ENCODE measurements around the gene KREMEN1.

Gene KREMEN1

DNA sequence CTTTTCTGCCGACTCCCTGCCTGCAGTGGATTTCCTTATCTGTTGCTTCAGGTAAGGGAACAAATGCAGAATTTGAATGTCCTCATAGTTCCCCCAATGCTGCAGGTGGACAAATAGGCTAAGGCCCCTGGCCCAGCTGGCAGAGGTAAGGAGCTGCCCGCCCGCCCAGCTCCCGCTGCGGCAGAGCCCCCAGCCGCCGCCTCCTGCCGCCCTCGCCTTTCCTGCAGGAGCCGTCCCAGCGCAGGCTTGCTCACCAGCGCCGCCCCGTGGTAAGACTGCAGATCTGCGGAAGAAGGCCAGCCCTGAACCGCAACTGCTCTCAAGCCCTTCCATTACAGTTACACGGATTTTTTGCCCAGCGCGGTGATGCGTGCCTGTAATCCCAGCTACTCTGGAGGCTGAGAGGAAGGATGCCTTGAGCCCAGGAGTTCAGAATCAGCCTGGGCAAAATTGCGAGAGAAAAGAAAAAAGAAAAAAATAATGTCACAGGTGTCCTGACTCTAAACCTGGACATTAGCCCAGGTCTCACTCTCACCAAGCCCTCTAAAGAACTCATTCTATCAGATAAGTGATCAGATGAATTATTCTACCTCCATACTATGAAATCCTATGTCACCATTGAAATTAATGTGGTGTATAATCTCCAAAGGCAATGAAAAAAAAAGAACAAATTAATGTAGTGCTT, 81.7 kb downstream of the KREMEN1 start:
- DNase-seq: peak; percentile 29 to 40

DNA sequence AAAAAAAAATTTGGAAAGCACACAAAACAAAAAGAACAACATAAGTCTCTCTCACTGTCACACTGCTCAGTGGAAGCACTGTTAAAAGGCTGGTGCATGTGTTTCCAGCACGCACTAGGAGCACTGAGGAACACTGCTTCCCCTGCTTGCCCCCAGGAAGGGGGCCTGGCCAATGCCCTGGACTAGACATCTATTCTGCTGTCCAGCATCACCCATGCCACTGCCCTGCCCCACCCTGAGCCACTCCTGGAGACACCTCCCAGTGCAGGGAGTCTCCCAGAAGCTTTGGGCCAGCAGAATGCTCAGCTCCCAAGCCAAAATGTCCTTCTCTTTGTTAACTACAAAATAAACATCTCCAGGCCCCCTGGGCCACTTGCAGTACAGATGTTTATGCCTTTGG, 83.1 kb downstream of the KREMEN1 start:
- no peak for DNase-seq

DNA sequence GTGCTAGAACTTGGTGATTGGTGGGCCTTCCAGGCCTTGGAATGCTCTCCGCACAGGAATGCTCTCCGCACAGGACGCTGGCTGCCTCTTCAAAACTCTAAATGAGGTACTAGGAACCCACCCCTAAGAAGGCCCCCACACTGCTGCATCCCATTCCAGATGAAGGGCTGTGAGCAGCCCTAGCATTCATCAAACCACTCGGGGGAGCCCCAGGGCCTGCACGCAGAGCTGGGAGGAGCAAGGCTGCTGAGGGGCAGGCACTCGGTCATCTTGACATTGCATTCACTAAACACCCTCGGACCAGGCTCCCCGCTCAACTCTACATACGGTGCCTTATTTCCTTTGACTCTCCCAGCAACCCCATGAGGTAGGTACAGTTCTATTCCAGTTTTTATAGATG, 83.7 kb downstream of the KREMEN1 start:
- no peak for DNase-seq

DNA sequence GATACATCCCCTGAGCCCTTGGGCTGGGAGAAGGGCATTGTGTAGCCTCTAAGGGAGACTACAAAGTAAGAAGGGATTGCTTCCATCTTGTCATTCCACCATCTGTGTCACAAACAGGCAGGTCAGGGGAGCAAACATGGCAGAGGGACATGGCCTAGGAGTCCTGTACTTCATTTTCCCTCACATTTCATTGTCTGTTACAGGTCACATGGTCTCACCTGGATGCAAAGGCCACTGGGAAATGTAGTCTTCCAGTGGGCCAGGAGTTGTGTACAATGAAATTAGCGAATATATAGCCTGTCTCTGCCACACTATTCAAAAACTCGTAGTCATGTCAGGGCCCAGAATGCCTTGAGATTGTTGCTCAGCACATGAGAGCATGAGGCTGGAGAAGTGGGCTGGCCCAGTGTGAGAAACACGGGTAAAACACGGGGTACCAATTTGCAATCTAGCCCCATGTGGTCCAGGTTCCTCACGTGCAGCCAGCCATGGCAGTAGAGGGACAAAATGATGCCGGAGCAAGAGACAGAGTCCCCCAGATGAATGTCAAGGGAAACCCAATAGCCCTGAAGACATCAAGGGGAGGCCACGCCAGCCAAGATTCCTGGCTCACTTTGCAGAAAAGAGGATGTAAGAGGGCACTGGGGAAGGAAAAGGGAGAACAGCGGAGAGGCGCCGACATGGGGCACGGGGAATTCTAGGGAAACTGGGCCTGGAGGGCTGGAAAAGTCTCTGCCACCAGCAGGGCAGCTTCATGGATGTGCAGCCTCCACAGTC, 85.1 kb downstream of the KREMEN1 start:
- no peak for DNase-seq

DNA sequence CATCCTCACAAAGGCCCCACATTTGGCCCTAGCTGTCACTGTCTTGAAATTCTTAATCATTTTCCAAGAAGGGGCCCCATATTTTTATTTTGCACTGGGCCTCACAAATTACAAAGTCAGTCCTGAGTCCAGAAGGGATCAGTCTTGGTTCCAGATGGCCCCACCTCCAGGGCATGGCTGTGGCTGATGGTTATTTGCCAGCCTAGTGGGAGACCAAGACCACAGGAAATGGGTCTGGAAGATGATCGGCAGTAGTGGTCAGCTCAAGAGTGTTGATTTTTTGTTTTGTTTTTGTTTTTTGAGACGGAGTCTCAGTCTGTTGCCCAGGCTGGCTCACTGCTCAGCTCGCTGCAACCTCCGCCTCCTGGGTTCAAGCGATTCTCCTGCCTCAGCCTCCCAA, 85.7 kb downstream of the KREMEN1 start:
- no peak for DNase-seq

DNA sequence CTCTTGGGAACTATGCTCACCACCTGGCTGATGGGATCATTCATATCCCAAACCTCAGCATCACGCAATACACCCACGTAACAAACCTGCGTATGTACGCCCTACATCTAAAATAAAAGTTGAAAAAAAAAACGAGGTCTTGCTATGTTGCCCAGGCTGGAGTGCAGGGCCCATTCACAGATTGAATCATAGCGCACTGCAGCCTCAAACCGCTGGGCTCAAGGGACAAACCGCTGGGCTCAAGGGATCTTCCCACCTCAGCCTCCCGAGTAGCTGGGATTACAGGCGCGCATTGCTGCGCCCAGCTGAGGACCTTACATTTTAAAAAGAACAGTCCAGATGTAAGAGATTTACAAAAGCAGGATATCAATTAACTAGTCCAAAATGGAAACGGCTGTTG, 91.0 kb downstream of the KREMEN1 start:
- DNase-seq: no peak

DNA sequence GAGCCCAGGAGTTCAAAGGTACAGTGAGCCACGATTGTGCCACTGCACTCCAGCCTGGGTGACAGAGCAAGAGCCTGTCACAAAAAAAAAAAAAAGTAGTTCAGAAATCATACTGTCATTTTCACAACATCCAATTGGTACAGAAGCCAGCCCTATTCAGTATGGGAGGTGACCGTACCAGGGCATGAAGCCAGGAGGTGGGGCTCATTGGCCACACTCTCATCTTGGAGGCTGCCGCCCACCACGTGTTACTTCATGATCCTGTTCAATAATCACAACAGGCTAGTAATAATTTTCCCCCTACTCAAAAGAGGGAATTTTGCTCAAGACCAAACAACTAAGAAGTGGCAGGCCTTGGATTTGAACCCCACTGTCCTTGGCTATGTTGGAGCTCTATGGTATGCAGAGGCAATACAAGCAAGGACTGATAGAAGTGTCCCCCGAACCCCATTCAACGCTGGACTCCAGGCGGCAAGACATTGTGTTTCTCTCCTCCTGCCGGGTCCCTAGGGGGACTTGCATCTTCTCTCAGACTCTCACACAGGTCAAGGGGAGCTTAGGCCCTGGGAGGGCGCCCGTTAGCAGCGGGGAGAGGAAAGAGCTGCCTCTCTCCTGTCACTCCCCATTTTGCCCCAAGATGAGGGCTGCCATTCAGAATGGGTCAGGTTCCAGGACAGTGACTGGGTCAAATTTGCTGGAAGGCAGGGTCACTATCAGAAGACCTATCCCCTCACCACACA, 92.7 kb downstream of the KREMEN1 start:
- no peak for DNase-seq

DNA sequence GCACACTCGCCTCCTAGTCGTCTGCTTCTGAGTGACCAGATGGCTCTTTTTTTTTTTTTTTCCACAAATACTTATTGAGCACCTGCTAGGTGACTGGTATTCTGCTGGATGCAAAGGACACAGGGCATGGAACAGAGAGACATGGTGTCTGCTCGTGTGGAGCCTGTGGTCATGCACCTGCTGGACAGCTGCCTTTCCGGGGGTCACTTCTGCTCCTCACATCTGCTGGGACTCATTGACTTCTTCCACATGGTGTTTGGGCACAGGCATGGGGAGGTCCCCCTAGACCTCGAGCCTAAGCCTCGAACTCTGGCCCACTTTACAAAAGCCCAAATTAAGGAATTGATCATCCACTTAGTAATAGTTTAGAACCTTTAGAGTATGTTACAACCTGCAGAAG, 93.3 kb downstream of the KREMEN1 start:
- DNase-seq: no peak

DNA sequence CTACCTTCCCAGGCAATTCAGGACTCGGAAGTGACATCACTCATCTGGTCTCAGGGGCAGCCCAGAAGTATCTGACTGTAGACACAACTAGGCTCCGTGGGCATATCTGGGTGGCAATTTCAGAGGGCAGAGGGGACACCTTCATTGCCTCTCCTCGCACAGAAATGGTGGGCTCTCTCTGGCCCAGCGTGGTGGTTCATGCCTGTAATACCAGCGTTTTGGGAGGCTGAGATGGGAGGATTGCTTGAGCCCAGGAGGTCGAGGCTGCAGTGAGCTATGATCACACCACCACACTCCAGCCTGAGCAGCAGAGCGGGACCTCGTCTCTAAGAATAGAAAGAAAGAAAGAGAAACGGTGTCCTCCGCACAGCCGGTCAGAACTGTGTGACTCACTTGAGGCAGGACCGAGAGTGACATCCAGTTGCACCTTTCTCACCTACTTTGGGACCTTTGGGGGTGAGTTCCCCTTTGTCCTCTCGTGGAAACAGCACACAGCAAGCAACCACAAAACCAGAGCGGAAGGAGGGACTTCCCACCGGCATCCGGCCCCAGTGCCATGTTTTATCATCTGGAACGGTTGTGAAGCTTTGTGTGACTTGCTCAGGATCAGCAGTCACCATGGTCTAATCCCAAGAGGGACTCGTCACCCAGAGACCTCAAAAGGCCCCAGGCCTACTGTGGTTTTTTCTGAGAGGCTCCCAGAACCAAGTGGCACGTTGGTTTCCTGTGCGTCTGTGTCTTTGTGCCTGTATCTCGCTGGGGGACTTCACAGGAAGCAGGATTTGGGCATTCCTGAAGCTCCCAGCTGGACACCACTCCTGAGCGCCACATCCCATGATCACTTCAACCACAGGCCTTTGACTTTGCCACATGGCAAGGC, 94.4 kb downstream of the KREMEN1 start:
- no peak for DNase-seq

DNA sequence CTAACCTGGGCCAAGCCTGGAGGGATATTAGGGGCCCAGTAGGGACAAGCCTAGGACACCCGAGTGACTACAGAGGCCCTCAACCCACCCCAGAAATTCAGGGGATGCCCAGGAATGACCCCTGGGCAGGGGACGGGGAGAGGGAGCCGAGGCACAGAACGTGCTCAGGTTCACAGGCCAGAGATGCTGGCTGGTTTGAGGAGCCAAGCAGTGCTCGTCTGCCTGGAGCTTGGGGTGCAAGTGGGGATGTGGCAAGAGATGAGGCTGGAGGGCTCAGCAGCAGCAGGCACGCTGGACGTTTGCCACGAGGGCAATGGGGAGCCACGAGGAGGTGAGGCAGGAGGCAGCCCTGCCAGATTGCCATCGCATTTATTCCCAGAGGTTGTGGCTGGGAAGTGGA, 98.9 kb downstream of the KREMEN1 start:
- DNase-seq: no peak

DNA sequence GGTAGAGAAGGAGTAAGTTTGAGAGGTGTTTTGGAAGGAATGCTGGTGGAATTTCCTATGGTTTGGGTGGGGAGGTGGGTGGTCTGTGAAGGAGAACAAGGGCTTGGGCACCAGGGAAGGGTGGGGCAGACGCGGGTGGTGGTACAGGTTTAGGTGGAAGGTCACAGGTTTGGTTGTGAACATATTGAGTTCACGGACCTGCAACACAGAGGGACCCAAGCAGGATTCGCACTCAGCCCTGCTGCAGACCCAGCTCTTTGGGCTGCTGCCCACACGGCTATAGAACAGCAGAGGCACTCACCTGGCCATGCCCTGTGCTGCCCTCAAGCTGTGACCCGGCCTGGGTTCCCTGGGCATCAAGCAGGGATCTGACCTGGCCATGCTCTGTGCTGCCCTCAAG, 99.4 kb downstream of the KREMEN1 start:
- no peak for DNase-seq

DNA sequence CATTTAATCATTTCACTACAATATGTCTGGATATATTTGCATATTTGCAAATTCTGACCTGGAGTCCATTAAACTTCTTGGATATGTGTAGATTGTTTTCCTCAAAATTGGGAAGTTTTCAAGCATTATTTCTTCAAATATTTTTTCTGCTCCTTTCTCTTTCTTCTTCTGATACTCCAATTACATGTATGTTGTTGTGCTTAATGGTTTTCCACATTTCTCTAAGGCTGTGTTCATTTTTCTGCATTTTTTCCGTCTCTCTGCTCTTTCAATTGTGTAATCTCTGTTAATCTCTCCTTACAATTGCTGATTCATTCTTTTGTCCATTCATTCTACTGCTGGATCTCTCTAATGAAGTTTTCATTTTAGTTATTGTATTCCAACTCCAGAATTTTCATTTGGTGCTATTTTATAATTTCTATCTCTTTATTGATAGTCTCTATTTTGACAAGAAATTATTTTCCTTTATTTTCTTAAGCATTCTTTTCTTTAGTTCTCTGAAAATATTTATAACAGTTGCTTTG, 102.5 kb downstream of the KREMEN1 start:
- DNase-seq: no peak

DNA sequence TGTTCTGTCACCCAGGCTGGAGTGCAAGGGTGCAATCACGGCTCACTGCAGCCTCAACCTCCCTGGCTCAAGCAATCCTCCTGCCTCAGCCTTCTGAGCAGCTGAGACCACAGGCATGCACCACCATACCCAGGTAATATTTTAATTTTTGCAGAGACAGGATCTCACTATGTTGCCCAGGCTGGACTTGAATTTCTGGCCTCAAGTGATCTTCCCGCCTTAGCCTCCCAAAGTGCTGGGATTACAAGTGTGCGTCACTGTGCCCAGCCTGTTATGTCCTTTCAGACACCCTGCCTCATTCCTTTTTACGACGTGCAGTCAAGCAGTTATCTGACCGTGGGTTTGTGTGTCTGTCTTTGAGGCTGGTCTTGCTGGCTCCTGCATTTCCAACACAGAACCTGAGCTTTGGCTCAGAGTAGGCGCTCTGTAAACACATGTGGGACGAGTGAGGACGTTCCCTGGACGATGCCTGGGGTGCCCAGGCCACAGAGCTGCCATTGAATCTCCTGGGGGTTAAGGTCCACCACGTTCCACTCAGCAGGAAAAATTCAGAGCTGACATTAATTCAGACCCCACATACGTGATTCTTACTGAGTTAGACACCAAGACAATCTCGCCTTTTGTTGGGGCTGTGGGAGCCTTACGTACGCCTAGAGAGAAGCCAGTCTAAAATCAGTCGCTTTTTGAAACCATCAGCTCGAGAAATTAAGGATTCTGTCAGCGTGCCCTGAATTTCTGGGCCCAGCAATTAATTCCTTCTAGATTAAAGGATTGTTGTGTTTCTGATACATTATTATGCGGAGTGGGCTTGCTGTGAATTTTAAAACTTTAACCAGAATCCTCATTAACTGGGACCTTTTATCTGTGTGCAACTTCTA, 111.4 kb downstream of the KREMEN1 start:
- DNase-seq: no peak

DNA sequence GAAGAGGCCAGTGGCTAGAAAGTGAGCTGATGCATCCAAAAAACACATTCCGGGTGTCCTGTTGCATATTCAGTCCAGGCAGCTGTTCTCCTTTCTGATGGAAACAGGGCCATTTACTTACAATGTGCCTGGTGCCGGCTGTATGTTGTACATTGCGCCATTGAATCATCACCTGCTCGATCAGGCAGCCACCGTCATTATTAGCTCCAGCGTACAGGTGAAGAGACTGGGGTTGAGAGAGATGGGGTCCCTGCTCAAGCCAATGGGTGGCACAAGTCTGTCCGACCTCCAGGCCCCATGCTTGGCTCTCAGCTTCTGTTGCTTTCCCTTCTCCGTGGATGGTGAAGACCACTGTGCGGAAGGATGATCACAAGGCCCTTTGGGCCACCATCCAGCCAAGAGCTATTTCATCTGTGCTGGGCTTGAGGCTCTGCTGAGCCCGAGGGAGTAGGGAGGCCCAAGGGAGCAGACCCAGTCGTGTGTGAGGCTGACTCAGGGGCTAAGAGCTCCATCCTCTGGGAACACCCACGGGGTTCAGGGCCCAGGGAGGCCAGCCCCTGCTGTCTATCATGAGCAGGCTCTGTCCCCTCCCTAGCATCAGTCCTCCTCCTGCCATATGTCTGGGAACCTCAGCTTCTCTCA, 112.1 kb downstream of the KREMEN1 start:
- DNase-seq: no peak

DNA sequence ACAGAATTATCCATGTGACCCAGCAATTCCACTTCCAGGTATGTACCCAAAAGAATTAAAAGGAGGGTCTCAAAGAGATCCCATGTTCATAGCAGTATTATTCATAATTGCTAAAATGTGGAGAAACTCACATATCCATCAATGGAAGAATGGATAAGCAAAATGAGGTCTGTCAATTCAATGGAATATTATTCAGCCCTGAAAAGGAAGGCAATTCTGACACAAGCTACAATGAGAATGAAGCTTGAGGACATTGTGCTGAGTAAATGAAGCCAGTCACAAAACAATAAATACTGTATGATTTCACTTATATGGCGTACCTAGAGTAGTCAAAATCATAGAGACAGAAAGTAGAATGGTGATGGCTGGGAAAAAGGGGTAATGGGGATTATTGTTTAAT, 113.5 kb downstream of the KREMEN1 start:
- DNase-seq: no peak

DNA sequence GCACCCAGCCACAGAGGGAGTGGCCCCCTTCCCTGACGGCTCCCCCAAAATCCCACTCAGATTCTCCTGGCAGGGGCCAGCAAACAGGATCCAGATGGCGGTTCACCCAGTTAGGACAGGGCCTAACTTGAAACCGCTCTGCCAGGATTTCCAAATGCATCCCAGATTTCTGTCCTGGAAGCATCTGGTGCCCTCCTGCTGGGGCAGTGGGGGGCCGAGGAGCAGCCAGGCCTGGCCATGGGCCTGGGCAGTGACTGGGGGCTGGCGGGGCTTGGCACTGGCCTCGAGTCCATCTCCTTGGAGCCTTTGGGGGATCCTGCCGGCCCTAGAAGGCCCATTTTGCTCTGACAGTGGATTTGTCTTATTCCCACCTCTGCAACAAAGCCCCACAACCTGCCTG, 115.0 kb downstream of the KREMEN1 start:
- DNase-seq: no peak

DNA sequence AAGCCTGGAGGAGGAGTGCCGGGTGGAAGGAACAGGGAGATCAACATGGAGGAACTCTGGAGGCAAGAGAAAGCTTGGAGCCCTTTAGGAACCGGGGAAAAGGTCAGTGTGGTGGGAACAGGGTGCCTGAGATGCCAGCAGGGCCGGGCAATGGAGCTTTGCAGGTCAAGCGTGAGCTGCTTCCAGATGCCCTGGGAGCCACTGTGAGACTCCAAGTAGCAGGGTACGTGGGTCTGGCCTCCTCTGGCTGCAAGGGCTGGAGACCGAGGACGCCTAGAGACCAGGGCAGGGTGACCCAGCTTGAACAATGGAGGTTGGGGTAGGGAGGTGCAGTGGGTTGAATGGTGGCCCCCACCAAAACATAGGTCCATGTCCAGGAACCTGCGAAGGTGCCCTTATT, 117.2 kb downstream of the KREMEN1 start:
- no peak for DNase-seq

DNA sequence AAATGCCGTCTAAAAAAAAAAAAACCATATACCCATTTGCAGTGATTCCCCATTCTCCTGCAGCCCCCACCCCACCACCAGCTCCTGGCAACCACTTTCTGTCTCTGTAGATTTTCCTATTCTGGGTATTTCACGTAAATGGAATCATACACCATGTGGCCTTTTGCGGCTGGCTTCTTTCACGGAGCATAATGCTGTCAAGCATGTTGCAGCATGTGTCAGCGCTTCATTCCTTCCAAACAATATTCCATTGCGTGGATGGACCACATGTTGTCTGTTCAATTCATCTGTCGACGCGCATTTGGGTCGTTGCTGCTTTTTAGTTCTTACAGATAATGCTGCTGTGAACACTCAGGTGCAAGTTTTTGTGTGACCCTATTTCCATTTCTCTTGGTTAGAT, 118.1 kb downstream of the KREMEN1 start:
- DNase-seq: no peak

DNA sequence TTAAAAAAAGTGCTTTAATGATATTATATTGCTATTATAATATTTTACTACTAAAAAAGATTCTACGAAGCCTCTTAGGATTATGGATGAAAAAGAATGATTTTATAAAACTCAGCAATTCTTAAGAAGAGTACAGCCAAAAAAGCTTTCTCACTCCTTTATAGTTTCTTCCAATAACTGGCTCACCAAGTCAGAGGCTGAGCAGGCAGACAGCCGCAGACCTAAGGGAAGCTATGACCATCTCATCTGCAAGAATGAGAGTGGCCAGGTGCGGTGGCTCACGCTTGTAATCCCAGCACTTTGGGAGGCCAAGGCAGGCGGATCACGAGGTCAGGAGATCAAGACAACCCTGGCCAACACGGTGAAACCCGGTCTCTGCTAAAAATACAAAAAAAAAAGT, 120.2 kb downstream of the KREMEN1 start:
- DNase-seq: no peak

DNA sequence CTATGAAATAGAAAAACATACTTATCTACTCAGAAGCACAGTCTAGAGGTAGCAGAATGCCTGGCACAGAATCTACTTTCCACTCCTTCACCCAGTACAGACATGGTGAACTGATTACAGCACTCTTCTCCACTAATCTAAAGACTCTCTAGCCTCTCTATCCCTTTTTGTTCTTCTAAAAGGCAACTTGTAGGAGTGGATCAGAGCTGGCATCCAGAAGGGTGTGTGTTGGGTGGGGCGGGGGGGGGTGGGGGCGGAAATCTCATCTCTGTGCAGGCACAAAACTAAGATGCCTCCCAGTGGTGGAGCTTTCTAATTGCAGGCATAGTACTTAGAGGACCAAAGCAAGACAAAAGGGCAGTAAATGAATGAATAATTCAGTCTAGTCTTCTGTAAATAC, 121.3 kb downstream of the KREMEN1 start:
- DNase-seq: no peak

All from activated CD4-positive, alpha-beta T cell treated with anti-CD3 and anti-CD28 coated beads, Interleukin-2, amount 50 U/mL, for 4 hours (primary cell).